Common myeloid progenitor, CD34-positive (primary cell): ENCODE data around the gene NRBP1.
"Not testable (repeated sequence)": the region's sequence is repeated elsewhere in the genome, so short reads cannot be mapped to it uniquely, and the experiment has no call there.

Source experiments
- CTCF ChIA-PET: fragments of 350-600 bp; sonication (Branson Sonifier 250); formaldehyde crosslinking; loops from one replicate; lab custom pipeline; 2021; ENCODE audit warnings: antibody characterized with exemption; lab: Charles Lee
- POLR2A ChIA-PET: fragments of 350-600 bp; sonication (Branson Sonifier 250); formaldehyde crosslinking; loops from one replicate; lab custom pipeline; 2021; ENCODE audit warnings: antibody characterized with exemption; lab: Charles Lee
- DNase-seq, 3 donors: peaks; one replicate each; pipeline versions ENCODE4 v3.0.0 to v3.0.0-alpha.2; 2013
- H3K27ac ChIP-seq, 2 experiments: 1 replicate in 1 of 2; 2 replicates in 1 of 2; pipeline ENCODE4 v1.7.0; 2013; ENCODE audit warnings: inconsistent platforms in 2 of 2, low read length in 2 of 2, mild to moderate bottlenecking in 2 of 2, low read depth in 1 of 2, moderate library complexity in 1 of 2; ENCODE audit not compliant: severe bottlenecking in 2 of 2, insufficient read depth in 1 of 2, poor library complexity in 1 of 2
- H3K27me3 ChIP-seq, 5 experiments: replicated peaks in 2 of 5; 1 replicate in 3 of 5; 2 replicates in 2 of 5; pipeline versions ENCODE4 v1.6.1 to v1.7.0; 2013; ENCODE audit warnings: low read length in 4 of 5, mild to moderate bottlenecking in 2 of 5, moderate library complexity in 2 of 5, inconsistent platforms in 1 of 5; ENCODE audit not compliant: insufficient read depth in 5 of 5, control insufficient read depth in 4 of 5
- H3K36me3 ChIP-seq, 4 experiments: 1 replicate in 2 of 4; 2 replicates in 2 of 4; pipeline versions ENCODE4 v1.6.1 to v1.7.0; 2013; ENCODE audit warnings: low read length in 3 of 4, control low read depth in 1 of 4, mild to moderate bottlenecking in 1 of 4; ENCODE audit not compliant: control insufficient read depth in 4 of 4, insufficient read depth in 4 of 4
- H3K4me1 ChIP-seq, 4 experiments: 1 replicate in 3 of 4; 2 replicates in 1 of 4; pipeline versions ENCODE4 v1.6.1 to v1.7.1; 2013; ENCODE audit warnings: low read length in 3 of 4, mild to moderate bottlenecking in 3 of 4, control low read depth in 1 of 4, inconsistent platforms in 1 of 4, moderate library complexity in 1 of 4; ENCODE audit not compliant: control insufficient read depth in 4 of 4, insufficient read depth in 4 of 4; ENCODE audit errors: control extremely low read depth in 1 of 4
- H3K4me3 ChIP-seq, 7 experiments: 1 replicate in 4 of 7; 2 replicates in 3 of 7; pipeline versions ENCODE4 v1.5.1 to v1.7.0; 2013; ENCODE audit warnings: mild to moderate bottlenecking in 7 of 7, low read length in 6 of 7, moderate library complexity in 6 of 7, inconsistent platforms in 2 of 7, low read depth in 2 of 7, control low read depth in 1 of 7; ENCODE audit not compliant: insufficient read depth in 4 of 7, control insufficient read depth in 1 of 7; ENCODE audit errors: extremely low read depth in 1 of 7
- H3K9me3 ChIP-seq, 5 experiments: 1 replicate in 4 of 5; 2 replicates in 1 of 5; pipeline versions ENCODE4 v1.6.1 to v1.7.1; 2013; ENCODE audit warnings: low read length in 4 of 5, mild to moderate bottlenecking in 2 of 5, inconsistent platforms in 1 of 5, low read depth in 1 of 5, moderate library complexity in 1 of 5; ENCODE audit not compliant: control insufficient read depth in 4 of 5, insufficient read depth in 2 of 5; ENCODE audit errors: control extremely low read depth in 1 of 5
- WGBS: methylation state at CpG from one replicate; pipeline ENCODE4 v1.1.5; 2013; ENCODE audit not compliant: insufficient coverage; 5-methylcytosine and 5-hydroxymethylcytosine counted together

The NRBP1 gene

DNA sequence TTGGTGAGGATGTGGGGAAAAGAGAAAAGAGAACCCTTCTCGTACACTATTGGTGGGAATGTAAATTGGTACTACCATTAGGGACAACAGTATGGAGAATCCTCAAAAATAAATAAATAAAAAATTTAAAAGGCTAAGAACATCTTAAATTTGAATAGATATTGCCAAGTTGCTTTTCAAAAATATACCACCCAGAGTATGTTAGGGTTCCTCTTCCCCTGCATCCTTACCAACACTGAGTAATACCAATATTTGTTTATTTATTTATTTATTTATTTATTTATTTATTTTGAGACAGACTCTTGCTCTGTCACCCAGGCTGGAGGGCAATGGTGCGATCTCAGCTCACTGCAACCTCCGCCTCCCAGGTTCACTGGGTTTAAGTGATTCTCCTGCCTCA lies 5.5 kb upstream of the NRBP1 start:
- ChIA-PET POLR2A (no interaction called here), CTCF (no interaction called here)
- H3K4me3 ChIP-seq, result no peak overlapping the region
- no peak for DNase-seq
- WGBS, result 100% methylated on average over 2 of the region's 3 CpGs
- peaks cover 0 to 7% (median 3%) of the 10 kb centered on the region in 4 experiments for H3K4me1 ChIP-seq
- no peak overlapping the region for H3K27ac ChIP-seq
- H3K27me3 ChIP-seq, result no peaks in the 10 kb centered on the region
- no peaks in the 10 kb centered on the region for H3K36me3 ChIP-seq
- no peaks in the 10 kb centered on the region for H3K9me3 ChIP-seq

DNA sequence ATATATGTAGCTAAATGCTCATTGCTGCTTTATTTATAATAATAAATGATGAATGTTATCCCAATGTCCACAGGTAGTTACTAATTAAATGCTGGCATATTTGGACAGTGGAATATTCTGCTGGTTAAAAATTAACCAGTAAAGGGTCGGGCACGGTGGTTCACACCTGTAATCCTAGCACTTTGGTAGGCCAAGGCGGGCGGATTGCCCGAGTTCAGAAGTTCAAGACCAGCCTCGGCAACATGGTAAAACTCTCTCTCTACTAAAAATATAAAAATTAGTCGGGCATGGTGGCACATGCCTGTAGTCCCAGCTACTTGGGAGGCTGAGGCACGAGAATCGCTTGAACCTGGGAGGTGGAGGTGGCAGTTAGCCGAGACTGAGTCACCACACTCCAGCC lies 3.4 kb upstream of the NRBP1 start:
- H3K4me1 ChIP-seq, result peaks cover 7 to 21% (median 13%) of the 10 kb centered on the region in 4 experiments
- H3K27me3 ChIP-seq, DNase-seq, H3K27ac ChIP-seq, H3K36me3 ChIP-seq, H3K9me3 ChIP-seq, H3K4me3 ChIP-seq, CTCF ChIA-PET: not testable (repeated sequence)
- POLR2A ChIA-PET, result interaction anchor here (0.7 kb wide), 1 partner anchor 390 kb away, joined by 4 read pairs; no protein-coding TSS in a partner anchor
- 100% methylated on average over 5 of the region's 10 CpGs for WGBS

GRCh38 chr2:27427863-27428212 lies 593 bp upstream of the NRBP1 start:
- Histone ChIP-seq H3K27me3 (no peaks in the 10 kb centered on the region), H3K27ac (peak overlapping the region; percentile 92 to 96), H3K36me3 (peaks cover 0 to 4% (median 0%) of the 10 kb centered on the region in 4 experiments), H3K4me1 (peaks cover 12 to 28% (median 19%) of the 10 kb centered on the region in 4 experiments), H3K4me3 (peak overlapping the region; percentile 61 to 96 (median 92)), H3K9me3 (no peaks in the 10 kb centered on the region)
- WGBS, result 40% methylated on average over 4 of the region's 7 CpGs
- no peak for DNase-seq
- ChIA-PET POLR2A (interaction anchor here (2.2 kb wide), 1 partner anchor 18 kb away, joined by 10 read pairs; the partner anchor contains the start of gene PPM1G), CTCF (interaction anchor here (1.0 to 6.9 kb wide), 4 partner anchors 19 to 46 kb away, joined by 3 to 45 read pairs (median 4); partner anchors contain the start of genes PPM1G and ZNF513)

GRCh38 chr2:27428978-27429541 lies 629 bp downstream of the NRBP1 start:
- peak; percentile 80 to 91 (median 89) for DNase-seq
- CTCF ChIA-PET, result interaction anchor here (1.0 to 6.9 kb wide), 5 partner anchors 8 to 66 kb away, joined by 3 to 45 read pairs (median 4); partner anchors contain the start of gene PPM1G
- Histone ChIP-seq H3K27ac (peak overlapping the region; percentile 92 to 96), H3K27me3 (no peaks in the 10 kb centered on the region), H3K9me3 (no peaks in the 10 kb centered on the region), H3K4me3 (peak overlapping the region; percentile 61 to 96 (median 92)), H3K4me1 (peaks cover 12 to 28% (median 19%) of the 10 kb centered on the region in 4 experiments), H3K36me3 (peaks cover 2 to 15% (median 11%) of the 10 kb centered on the region in 4 experiments)
- POLR2A ChIA-PET, result interaction anchor here (1.1 to 2.2 kb wide), 2 partner anchors 20 to 59 kb away, joined by 3 to 10 read pairs; partner anchors contain the start of genes EIF2B4 and PPM1G
- under 1% methylated on average over 48 of the region's 51 CpGs for WGBS

- no peak overlapping the region for H3K4me3 ChIP-seq
- no peaks in the 10 kb centered on the region for H3K27me3 ChIP-seq
- ChIA-PET CTCF (interaction anchor here (1.0 to 6.9 kb wide), 8 partner anchors 8 to 333 kb away, joined by 3 to 45 read pairs (median 4); partner anchors contain the start of gene PPM1G), POLR2A (interaction anchor here (0.6 to 2.4 kb wide), 2 partner anchors 22 to 508 kb away, joined by 3 to 10 read pairs; partner anchors contain the start of gene PPM1G)
- H3K4me1 ChIP-seq, result peaks cover 12 to 28% (median 19%) of the 10 kb centered on the region in 4 experiments
- no peaks in the 10 kb centered on the region for H3K9me3 ChIP-seq
- DNase-seq, result peak in 2 of 3 donors; percentile 36 to 51
- peaks cover 4 to 35% (median 33%) of the 10 kb centered on the region in 4 experiments for H3K36me3 ChIP-seq
- no peak overlapping the region for H3K27ac ChIP-seq
Measured at GRCh38 chr2:27431395-27431794, 3.0 kb downstream of the NRBP1 start.

DNA sequence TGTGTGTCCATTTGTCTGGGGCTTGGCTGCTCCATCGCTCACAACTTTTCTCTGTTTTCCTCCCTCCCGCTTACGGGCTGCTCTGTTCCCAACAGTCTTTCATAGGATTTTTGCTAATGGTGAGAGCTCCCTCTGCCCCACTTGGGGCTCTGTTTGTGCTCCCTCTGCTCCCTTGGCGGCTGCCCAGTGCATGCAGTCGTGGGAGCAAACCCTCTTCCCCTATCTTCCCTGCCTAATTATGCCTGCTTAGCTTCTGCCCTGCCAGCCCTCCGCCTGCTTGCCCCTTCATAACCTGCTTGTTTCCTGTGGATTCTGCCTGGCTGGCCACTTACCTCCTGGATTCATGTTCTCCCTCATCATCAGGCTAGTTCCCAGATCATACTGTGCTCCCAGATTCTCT lies 7.2 kb downstream of the NRBP1 start:
- no peaks in the 10 kb centered on the region for H3K9me3 ChIP-seq
- peaks cover 0 to 5% (median under 1%) of the 10 kb centered on the region in 4 experiments for H3K4me1 ChIP-seq
- no peak for DNase-seq
- peaks cover 14 to 71% (median 64%) of the 10 kb centered on the region in 4 experiments for H3K36me3 ChIP-seq
- WGBS, result 95% methylated on average over 6 of the region's 6 CpGs
- no peak overlapping the region for H3K4me3 ChIP-seq
- CTCF ChIA-PET, result no interaction called here
- POLR2A ChIA-PET, result no interaction called here
- H3K27me3 ChIP-seq, result no peaks in the 10 kb centered on the region
- no peak overlapping the region for H3K27ac ChIP-seq
